Activated T-cell treated with anti-CD3 and anti-CD28 coated beads, Interleukin-2, amount 50 U/mL, for 4 hours (primary cell): ENCODE results near the gene BLOC1S2. TPM values are rescaled to one million over a fixed set of nuclear protein-coding genes. Genes with fewer than 3 reads are reported as not detected.
A peak's percentile ranks its signal among the peaks of the same experiment; 100 is the strongest.

ENCODE experiments used
- ATAC-seq, 2 donors: fragments of 200-7000 bp; cut with Tn5 transposase; one replicate each; pipeline ENCODE4 v1.10.0; 2021
- DNase-seq: peaks from one replicate; pipeline ENCODE4 v3.0.0-alpha.2; 2020
- H3K27me3 Mint-ChIP-seq: one replicate; pipeline ENCODE4 v1.8.0; 2021; ENCODE audit warnings: low read depth, mixed read lengths
- H3K36me3 Mint-ChIP-seq: one replicate; pipeline ENCODE4 v1.8.0; 2022; ENCODE audit warnings: mixed read lengths; ENCODE audit not compliant: insufficient read depth
- H3K4me1 Mint-ChIP-seq: one replicate; pipeline ENCODE4 v1.8.0; 2021; ENCODE audit warnings: low read depth, mixed read lengths
- H3K4me3 Mint-ChIP-seq: one replicate; pipeline ENCODE4 v1.8.0; 2021; ENCODE audit warnings: mild to moderate bottlenecking, moderate library complexity, mixed read lengths
- H3K9me3 Mint-ChIP-seq: one replicate; pipeline ENCODE4 v1.8.0; 2021; ENCODE audit warnings: mixed read lengths
- total RNA-seq, 3 donors: library from RNA; stranded (reverse); gene quantifications; one replicate each; pipeline ENCODE4 v1.2.1, GENCODE V29; 2021

BLOC1S2 gene
- total RNA-seq, 3 donors from 2014 or later: 62.5 to 79.5 (median 75.5) TPM

DNA sequence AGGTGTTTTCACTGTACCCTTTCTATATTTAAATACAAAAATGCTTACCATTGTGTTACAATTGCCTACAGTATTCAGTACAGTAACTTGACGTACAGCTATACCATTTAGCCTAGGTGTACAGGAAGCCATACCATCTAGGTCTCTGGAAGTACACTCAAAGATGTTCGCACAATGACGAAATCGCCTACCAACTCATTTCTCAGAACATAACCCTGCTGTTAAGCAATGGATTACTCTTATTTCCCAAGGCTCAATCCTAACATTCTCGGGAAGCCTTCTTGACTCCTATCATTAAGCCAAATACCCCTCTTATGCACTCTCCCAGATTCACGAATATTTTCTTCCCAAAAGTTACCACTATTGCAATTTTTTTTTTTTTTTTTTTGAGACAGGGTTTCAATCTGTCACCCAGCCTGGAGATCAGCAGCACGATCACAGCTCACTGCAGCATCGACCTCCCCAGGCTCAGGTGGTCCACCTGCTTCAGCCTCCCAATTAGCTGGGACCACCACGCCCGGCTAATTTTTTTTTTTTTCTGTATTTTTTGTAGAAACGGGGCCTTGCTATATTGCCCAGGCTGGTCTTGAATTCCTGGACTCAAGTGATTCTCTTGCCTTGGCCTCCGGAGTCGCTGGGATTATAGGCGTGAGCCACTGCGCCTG is 20.5 kb downstream of the BLOC1S2 start:
- Mint-ChIP-seq H3K4me3 (peak overlapping the region; percentile 100), H3K9me3 (no peaks in the 10 kb centered on the region), H3K27me3 (no peaks in the 10 kb centered on the region), H3K4me1 (peaks cover 36% of the 10 kb centered on the region), H3K36me3 (peaks cover 11% of the 10 kb centered on the region)
- DNase-seq (no peak), ATAC-seq (no peak)

DNA sequence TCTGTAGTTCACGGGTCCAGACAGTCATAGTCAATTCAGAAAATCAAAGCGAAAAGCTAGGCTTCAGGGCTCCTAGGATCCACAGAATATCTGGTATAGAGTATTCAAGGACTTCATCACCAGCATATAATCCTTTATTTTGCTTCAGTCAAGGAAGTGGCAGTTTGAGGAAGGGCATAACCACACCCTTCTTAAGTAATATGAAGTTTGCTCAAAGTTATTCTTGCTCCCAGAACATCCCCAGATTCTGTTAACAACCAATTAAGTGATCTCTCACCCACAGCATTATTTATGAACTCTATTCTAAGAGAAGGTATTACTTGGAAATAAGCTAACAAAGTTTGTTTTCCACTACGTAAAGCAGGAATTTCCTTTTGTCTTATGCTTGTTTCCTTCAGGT is 32.3 kb downstream of the BLOC1S2 start:
- no peak overlapping the region for H3K4me3 Mint-ChIP-seq
- H3K27me3 Mint-ChIP-seq: no peaks in the 10 kb centered on the region
- H3K9me3 Mint-ChIP-seq: no peaks in the 10 kb centered on the region
- ATAC-seq (no peak), DNase-seq (no peak)
- peaks cover 52% of the 10 kb centered on the region for H3K36me3 Mint-ChIP-seq
- peaks cover 2% of the 10 kb centered on the region for H3K4me1 Mint-ChIP-seq

DNA sequence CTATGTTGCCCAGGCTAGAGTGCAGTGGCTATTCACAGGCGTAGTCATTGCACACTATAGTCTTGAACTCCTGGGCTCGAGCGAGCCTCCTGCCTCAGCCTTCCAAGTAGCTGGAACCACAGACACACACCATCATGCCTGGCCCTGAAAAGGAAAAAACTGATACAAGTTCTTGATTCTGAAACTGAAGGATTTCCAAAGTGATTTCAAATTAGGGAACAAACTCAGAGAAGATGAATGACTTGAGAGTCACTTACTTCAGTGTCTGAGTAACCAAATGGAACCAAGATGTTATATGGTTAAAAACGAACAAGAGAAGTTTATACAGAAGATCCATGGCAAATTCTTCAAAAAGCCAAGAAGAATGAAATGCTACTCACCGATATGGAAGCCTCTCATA is 33.4 kb downstream of the BLOC1S2 start:
- Mint-ChIP-seq H3K9me3 (no peaks in the 10 kb centered on the region), H3K4me3 (no peak overlapping the region), H3K27me3 (no peaks in the 10 kb centered on the region), H3K4me1 (peaks cover 2% of the 10 kb centered on the region), H3K36me3 (peaks cover 54% of the 10 kb centered on the region)
- no peak for DNase-seq
- ATAC-seq: no peak

DNA sequence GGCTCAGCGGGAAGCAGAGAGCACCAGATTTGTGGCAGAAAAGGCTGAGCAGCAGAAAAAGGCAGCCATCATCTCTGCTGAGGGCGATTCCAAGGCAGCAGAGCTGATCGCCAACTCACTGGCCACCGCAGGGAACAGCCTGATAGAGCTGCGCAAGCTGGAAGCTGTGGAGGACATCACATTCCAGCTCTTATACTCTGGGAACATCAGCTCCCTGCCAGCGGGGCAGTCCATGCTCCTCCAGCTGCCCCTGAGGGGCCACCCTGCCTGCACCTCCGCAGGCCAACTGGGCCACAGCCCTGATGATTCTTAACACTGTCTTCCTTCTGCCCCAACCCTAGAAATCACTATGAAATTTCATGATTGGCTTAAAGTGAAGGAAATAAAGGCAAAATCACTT is 37.7 kb downstream of the BLOC1S2 start:
- Mint-ChIP-seq H3K4me3 (no peak overlapping the region), H3K4me1 (no peaks in the 10 kb centered on the region), H3K9me3 (no peaks in the 10 kb centered on the region), H3K27me3 (no peaks in the 10 kb centered on the region), H3K36me3 (peaks cover 46% of the 10 kb centered on the region)
- no peak for DNase-seq
- ATAC-seq: no peak

DNA sequence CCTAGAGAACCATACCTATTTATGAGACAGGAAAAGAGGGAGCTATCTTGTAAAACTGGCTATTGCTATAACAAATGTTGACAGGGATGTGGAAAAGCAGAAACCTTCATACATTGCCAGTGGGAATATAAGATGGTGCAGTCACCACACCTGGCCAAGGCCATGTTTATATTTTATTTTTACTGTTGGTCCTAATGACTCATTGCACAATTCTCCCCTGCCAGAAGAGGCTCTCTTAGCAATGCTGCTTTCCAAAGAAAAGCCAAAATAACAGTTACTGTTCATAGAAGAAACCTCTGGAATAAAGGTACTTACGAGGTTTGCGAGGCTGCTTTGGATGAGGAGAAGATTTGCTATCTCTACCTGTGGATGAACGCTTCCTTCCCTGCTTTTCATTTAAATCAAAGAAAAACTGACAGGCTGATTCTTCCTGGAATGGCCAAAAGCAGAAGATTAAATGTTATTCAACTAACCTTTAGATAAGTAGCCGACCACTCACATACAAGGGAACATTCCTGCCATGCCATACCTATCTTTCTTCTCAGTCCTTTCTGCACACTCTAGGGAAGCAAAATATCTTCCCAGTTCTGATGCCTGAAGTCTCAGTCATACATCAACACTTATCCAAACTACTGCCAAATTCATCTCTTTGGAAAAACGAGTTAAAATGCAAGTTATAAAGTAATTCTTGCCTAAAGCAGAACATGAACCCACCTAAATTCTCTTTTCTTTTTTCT is 40.8 kb downstream of the BLOC1S2 start:
- no peaks in the 10 kb centered on the region for H3K27me3 Mint-ChIP-seq
- no peak for ATAC-seq
- H3K4me3 Mint-ChIP-seq: no peak overlapping the region
- H3K4me1 Mint-ChIP-seq: no peaks in the 10 kb centered on the region
- no peak for DNase-seq
- H3K36me3 Mint-ChIP-seq: peaks cover 42% of the 10 kb centered on the region
- H3K9me3 Mint-ChIP-seq: no peaks in the 10 kb centered on the region

DNA sequence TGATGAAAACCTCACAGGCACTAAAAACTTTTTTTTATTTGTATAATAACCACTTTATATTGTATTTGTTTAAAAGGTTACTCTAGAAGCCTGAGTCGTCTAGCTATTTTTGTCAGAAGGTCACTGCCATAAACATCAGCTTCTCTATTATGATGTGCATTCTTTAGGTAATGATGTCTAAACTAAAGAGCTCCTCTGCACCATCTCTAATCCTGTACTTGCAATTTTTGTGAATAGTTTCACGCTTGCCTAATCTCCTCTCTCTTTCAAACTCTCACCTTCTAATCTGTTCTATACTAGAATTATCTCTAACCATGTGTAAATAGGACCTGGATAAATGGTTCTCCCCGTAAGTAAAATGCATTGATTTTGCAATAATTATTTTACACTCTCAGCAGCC is 46.6 kb downstream of the BLOC1S2 start:
- H3K9me3 Mint-ChIP-seq: no peaks in the 10 kb centered on the region
- ATAC-seq: no peak
- DNase-seq: no peak
- H3K4me3 Mint-ChIP-seq: no peak overlapping the region
- no peaks in the 10 kb centered on the region for H3K4me1 Mint-ChIP-seq
- no peaks in the 10 kb centered on the region for H3K27me3 Mint-ChIP-seq
- H3K36me3 Mint-ChIP-seq: peaks cover 24% of the 10 kb centered on the region

DNA sequence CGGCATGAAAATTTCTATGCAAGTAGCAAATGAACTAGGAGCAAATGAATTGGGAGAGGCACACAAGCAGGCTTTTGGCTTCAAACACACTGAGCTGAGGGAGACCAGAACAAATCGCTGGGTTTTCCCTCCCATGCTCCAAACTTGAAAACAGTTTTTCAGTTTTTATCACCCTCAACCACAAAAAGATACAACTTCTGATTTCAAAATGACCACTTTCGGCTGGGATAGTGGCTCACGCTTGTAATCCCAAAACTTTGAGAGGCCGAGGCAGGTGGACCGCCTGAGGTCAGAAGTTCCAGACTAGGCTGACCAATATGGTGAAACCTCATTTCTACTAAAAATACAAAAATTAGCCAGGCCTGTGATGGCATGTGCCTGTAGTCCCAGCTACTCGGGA is 48.1 kb downstream of the BLOC1S2 start:
- Mint-ChIP-seq H3K4me3 (no peak overlapping the region), H3K4me1 (no peaks in the 10 kb centered on the region), H3K27me3 (no peaks in the 10 kb centered on the region), H3K36me3 (peaks cover 23% of the 10 kb centered on the region), H3K9me3 (no peaks in the 10 kb centered on the region)
- DNase-seq (no peak), ATAC-seq (no peak)

DNA sequence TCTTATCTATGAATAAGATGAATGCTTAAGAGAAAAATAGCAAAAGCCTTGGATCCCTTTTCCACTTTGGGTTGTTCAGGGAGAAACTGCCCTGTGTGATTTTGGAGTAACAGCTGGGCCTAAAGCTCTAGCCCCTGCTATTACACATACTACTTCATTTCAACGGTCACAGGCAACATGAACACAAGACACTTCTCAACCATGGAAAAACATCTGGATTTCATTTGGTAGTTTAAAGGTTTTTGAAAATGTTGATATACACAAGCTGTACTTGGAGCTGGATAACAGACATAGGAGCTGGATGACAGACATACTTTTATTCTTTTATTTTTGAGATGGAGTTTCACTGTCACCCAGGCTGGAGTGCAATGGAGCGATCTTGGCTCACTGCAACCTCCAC is 54.4 kb downstream of the BLOC1S2 start:
- Mint-ChIP-seq H3K9me3 (no peaks in the 10 kb centered on the region), H3K36me3 (peaks cover 16% of the 10 kb centered on the region), H3K27me3 (no peaks in the 10 kb centered on the region), H3K4me1 (peaks cover 26% of the 10 kb centered on the region), H3K4me3 (no peak overlapping the region)
- ATAC-seq (no peak), DNase-seq (no peak)

DNA sequence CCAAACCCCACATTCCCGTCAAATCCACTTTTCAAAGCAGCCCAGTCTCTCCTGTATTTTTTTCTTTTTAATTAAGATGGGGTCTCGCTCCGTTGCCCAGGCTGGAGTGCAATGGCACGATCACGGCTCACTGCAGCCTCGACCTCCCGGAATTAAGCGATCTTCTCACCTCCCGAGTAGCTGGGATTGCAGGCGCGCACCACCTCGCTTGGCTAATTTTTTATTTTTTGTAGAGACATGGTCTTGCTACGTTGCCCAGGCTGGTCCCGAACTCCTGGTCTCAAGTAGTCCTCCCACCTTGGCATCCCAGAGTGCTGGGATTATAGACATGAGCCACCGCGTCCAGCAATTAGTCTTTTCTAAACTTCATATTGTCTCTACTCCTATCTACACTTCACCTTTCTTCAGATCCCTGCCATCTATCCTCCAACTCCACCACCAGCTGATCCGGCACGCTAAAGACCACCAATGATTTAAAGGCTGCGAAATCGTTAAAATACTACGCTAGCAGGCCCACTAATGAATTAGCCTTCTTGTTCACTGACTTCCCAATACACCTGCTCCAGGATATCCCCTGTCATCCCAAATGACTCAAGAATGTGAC is 56.6 kb downstream of the BLOC1S2 start:
- H3K36me3 Mint-ChIP-seq: peaks cover 21% of the 10 kb centered on the region
- ATAC-seq (no peak), DNase-seq (no peak)
- no peaks in the 10 kb centered on the region for H3K9me3 Mint-ChIP-seq
- peaks cover 34% of the 10 kb centered on the region for H3K4me1 Mint-ChIP-seq
- no peaks in the 10 kb centered on the region for H3K27me3 Mint-ChIP-seq
- peak overlapping the region; percentile 98 for H3K4me3 Mint-ChIP-seq

DNA sequence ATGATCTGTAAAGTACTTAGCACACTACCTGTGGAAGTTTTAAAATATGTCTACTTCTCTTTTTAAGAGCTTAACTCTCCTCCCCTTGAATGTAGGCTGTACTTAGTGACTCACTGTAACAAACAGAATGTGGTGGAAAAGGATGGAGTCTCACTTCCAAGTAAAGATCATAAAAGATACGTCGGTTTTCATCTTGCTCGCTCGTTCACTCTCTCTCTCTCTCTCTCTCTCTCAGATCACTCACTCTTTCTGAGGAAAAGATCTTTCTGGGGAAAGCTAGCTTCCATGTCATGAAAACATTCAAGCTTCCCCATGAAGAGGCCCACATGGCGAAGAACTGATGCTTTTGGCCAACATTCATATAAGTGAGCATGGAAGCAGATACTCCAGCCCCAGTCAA is 62.6 kb downstream of the BLOC1S2 start:
- no peak for ATAC-seq
- H3K9me3 Mint-ChIP-seq: no peaks in the 10 kb centered on the region
- H3K36me3 Mint-ChIP-seq: peaks cover 39% of the 10 kb centered on the region

More for the DNA sequence above, 62.6 kb downstream of the BLOC1S2 start:
- Mint-ChIP-seq H3K4me3 (no peak overlapping the region), H3K4me1 (peaks cover 20% of the 10 kb centered on the region), H3K27me3 (no peaks in the 10 kb centered on the region)
- DNase-seq: no peak

Other genes with a start within 250 kb of the BLOC1S2 start
- not detected for gene CPN1, start 204.8 kb downstream of the BLOC1S2 start, total RNA-seq
- gene ERLIN1, start 100.7 kb downstream of the BLOC1S2 start, total RNA-seq: 10 to 100 TPM; 20.3 to 26.5 (median 21.9) TPM
- 10 to 100 TPM; 40.4 to 44.1 (median 42.8) TPM for gene CHUK, start 57.1 kb downstream of the BLOC1S2 start, total RNA-seq
- 10 to 100 TPM; 37.6 to 47.0 (median 40.8) TPM for gene CWF19L1, start 19.0 kb downstream of the BLOC1S2 start, total RNA-seq
- gene PKD2L1, start 43.5 kb upstream of the BLOC1S2 start, total RNA-seq: not detected
- 10 to 100 TPM; 19.7 to 26.7 (median 21.1) TPM for gene SCD, start 60.6 kb upstream of the BLOC1S2 start, total RNA-seq
- gene WNT8B, start 176.3 kb upstream of the BLOC1S2 start, total RNA-seq: under 1 TPM in 1 of 3 donors, not detected in 2; 0.11 TPM
- gene SEC31B, start 233.2 kb upstream of the BLOC1S2 start, total RNA-seq: 1 to 10 TPM; 6.2 to 7.6 (median 6.9) TPM
- gene NDUFB8, start 243.2 kb upstream of the BLOC1S2 start, total RNA-seq: 100 to 1,000 TPM; 261 to 286 (median 280) TPM
- 10 to 100 TPM; 42.8 to 52.6 (median 48.7) TPM for gene HIF1AN, start 249.3 kb upstream of the BLOC1S2 start, total RNA-seq